Adrenal gland (tissue), 12 donors: ENCODE measurements around the gene PLBD2. TPM values are rescaled to one million over a fixed set of nuclear protein-coding genes. Genes with fewer than 3 reads are reported as not detected.

ENCODE experiments used
- DNase-seq, 7 donors: peaks; one replicate each; pipeline ENCODE4 v3.0.0-alpha.2; 2019 to 2020
- H3K27ac ChIP-seq, 5 donors: fragments of 200-600 bp; sonication (generic) in 4 of 5; 1 replicate in 3 of 5; 2 replicates in 2 of 5; pipeline versions ENCODE4 v1.5.1 to v1.8.0; 2016 to 2020; ENCODE audit warnings: mild to moderate bottlenecking in 1 of 5
- H3K27me3 ChIP-seq: fragments of 200-600 bp; 2 replicates; pipeline ENCODE4 v1.8.0; 2021
- H3K36me3 ChIP-seq, 2 donors: fragments of 200-600 bp; replicated peaks in 1 of 2; 1 replicate in 1 of 2; 2 replicates in 1 of 2; pipeline versions ENCODE4 v1.5.1 to v1.8.0; 2018 to 2022
- H3K4me1 ChIP-seq, 2 donors: fragments of 200-600 bp; replicated peaks in 1 of 2; 1 replicate in 1 of 2; 2 replicates in 1 of 2; pipeline versions ENCODE4 v1.5.1 to v1.8.0; 2018 to 2021
- H3K4me3 ChIP-seq, 4 donors: fragments of 200-600 bp; sonication (generic) in 3 of 4; one replicate each; pipeline ENCODE4 v1.5.1; 2016 to 2018
- H3K9me3 ChIP-seq, 3 donors: fragments of 200-600 bp; sonication (generic) in 1 of 3; replicated peaks in 1 of 3; 1 replicate in 2 of 3; 2 replicates in 1 of 3; pipeline versions ENCODE4 v1.5.1 to v1.8.0; 2016 to 2021
- POLR2A ChIP-seq, 2 donors: fragments of 450-650 bp; IDR thresholded peaks; one replicate each; pipeline ENCODE4 v1.6.1; 2017; ENCODE audit warnings: antibody characterized with exemption in 2 of 2, mild to moderate bottlenecking in 2 of 2, moderate library complexity in 1 of 2
- WGBS, 4 donors: extraction: QIAGEN DNeasy Blood & Tissue Kit in 2 of 4; methylation state at CpG; one replicate each; pipeline versions ENCODE4 v1.1.5 to v1.1.7; 2013 to 2017; 5-methylcytosine and 5-hydroxymethylcytosine counted together
- intact Hi-C, 2 donors: fragments of 100-400 bp; cut with DNase I; formaldehyde crosslinking; loops; one replicate each; pipeline versions ENCODE4 v1.14.1 to v1.15.0; 2022 to 2023
- polyA plus RNA-seq, 3 donors: library from polyadenylated mRNA; stranded (reverse); fragments of 200-250 nt in 2 of 3; fragments of 350-450 nt in 1 of 3; fragmentation: Illumina TruSeq in 1 of 3; extraction: RNeasy Lipid Tissue Mini Kit (QIAGEN cat#74804) in 1 of 3; gene quantifications; one replicate each; pipeline ENCODE4 v1.2.3, GENCODE V29; 2013 to 2014
- total RNA-seq, 9 donors: library from RNA; depleted of rRNA in 4 of 9; stranded (reverse); fragments of >200 nt in 4 of 9; fragments of 120-200 nt in 1 of 9; fragmentation: NEBNext Ultra II Directional in 1 of 9; extraction: Animal tissue kit (Norgen Biotek cat#: 25700) in 1 of 9; gene quantifications; one replicate each; pipeline versions ENCODE4 v1.1.0 to v1.2.4, GENCODE V29; 2013 to 2023
- TF ChIP-seq, protein P1 (sequence below), 6 experiments: fragments of 450-650 bp in 4 of 6; fragments of 200-600 bp in 2 of 6; sonication (generic) in 1 of 6; IDR thresholded peaks; 1 replicate in 5 of 6; 2 replicates in 1 of 6; pipeline versions ENCODE4 v1.5.1 to v1.8.0; 2016 to 2021; ENCODE audit warnings: antibody characterized with exemption in 6 of 6, mild to moderate bottlenecking in 2 of 6, moderate library complexity in 1 of 6
- donor health status: healthy with polysubstance abuse.
- donor health status: Bipolar disorder and iron deficiency.
- donor health status: DM: yes; HTN: yes; CAD: no.
- donor health status: DM: no; HTN: no; CAD: no.
- donor health status: DM: no; HTN: no; CAD: no.
- donor health status: DM: yes; HTN: yes; CAD: no.

Gene PLBD2
- total and polyA plus RNA-seq, 12 donors = 66.7 to 467 (median 305) TPM

GRCh38 chr12:113418213-113418879 is 60.0 kb downstream of the PLBD2 start:
- no peaks in the 10 kb centered on the region for H3K27me3 ChIP-seq
- 18 to 22% (median 19%) methylated on average over 5 to 13 of the region's 13 CpGs for WGBS, 4 donors
- no peak overlapping the region for H3K4me3 ChIP-seq
- intact Hi-C loops = no loop called here
- TF ChIP-seq, protein P1, sequence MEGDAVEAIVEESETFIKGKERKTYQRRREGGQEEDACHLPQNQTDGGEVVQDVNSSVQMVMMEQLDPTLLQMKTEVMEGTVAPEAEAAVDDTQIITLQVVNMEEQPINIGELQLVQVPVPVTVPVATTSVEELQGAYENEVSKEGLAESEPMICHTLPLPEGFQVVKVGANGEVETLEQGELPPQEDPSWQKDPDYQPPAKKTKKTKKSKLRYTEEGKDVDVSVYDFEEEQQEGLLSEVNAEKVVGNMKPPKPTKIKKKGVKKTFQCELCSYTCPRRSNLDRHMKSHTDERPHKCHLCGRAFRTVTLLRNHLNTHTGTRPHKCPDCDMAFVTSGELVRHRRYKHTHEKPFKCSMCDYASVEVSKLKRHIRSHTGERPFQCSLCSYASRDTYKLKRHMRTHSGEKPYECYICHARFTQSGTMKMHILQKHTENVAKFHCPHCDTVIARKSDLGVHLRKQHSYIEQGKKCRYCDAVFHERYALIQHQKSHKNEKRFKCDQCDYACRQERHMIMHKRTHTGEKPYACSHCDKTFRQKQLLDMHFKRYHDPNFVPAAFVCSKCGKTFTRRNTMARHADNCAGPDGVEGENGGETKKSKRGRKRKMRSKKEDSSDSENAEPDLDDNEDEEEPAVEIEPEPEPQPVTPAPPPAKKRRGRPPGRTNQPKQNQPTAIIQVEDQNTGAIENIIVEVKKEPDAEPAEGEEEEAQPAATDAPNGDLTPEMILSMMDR (IDR thresholded peaks at IDR 0.05) = no peak
- no peak for TF ChIP-seq POLR2A (IDR thresholded peaks at IDR 0.05)
- H3K27ac ChIP-seq = peak overlapping the region; percentile 38 to 89 (median 65)
- peak; percentile 47 to 92 (median 84) for DNase-seq
- H3K36me3 ChIP-seq = no peaks in the 10 kb centered on the region
- no peaks in the 10 kb centered on the region for H3K9me3 ChIP-seq
- peaks cover 20 to 31% of the 10 kb centered on the region in 2 donors for H3K4me1 ChIP-seq

GRCh38 chr12:113420996-113421595 is 62.7 kb downstream of the PLBD2 start:
- intact Hi-C loops = loop anchor here (10.0 kb wide), 2 partner anchors 106 to 236 kb away; partner anchors contain the start of genes DDX54 (in 1 of the 2) and RITA1 (in 1 of the 2)
- WGBS, 4 donors = 76 to 84% (median 83%) methylated on average over 2 of the region's 2 CpGs
- Histone ChIP-seq H3K4me1 (peaks cover 20 to 33% of the 10 kb centered on the region in 2 donors), H3K4me3 (no peak overlapping the region), H3K27ac (no peak overlapping the region), H3K36me3 (no peaks in the 10 kb centered on the region), H3K9me3 (no peaks in the 10 kb centered on the region), H3K27me3 (no peaks in the 10 kb centered on the region)
- no peak for DNase-seq
- TF ChIP-seq, protein P1 (IDR thresholded peaks at IDR 0.05) = no peak
- no peak for TF ChIP-seq POLR2A (IDR thresholded peaks at IDR 0.05)

DNA sequence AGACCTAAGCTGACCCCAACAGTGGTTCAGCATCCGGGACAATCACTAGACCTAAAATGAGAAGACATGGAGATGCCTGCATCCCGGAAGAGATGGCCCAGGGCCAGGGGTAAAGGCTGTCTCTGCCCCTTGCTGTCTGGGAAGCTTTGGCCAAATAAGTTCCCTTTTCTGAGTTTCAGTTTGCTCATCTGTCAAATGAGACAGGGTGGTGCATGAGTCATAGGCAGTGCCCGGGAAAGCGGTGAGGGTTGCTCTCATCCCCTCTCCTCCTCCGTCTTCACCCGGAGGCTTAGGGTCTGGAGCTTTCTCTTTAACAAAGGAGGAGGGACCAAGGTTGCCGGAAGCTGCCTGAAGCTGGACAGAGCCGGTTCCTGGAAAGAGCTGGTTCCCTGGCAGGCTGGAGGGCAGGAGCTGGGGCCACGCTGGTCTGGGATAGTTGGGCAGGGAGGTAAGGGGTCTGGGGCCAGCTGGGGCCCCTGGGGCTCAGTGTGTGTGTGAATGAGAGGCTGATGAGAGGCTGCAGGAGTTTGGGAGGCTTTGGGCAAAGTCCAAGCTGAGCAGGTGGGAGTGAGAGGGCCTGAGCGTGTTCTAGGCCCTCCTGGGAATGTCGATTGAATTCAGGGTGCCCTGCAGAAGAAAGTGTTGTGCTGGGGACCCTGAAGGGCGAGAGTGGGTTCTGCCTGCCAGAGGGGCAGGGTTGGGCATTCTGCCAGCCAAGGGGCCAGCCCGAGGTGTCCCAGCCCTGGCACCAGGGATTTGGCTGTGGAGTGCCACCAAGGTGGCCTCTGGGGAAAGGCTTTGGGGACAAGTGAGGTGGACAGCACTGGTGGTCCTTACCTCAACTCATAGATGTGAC is 63.9 kb downstream of the PLBD2 start, which contains the start of gene SDSL:
SDSL (plus strand) TSS at position 351 of the 856 bp plus-strand sequence. CDS start 5,603 bp downstream, outside the sequence.
- DNase-seq = peak; percentile 80 to 94 (median 93)
- Histone ChIP-seq H3K36me3 (no peaks in the 10 kb centered on the region), H3K4me3 (peak within 1 kb of the TSS in 3 of 4 donors; percentile 18 to 62 (median 49)), H3K27me3 (no peaks in the 10 kb centered on the region), H3K27ac (peak within 1 kb of the TSS; percentile 34 to 90 (median 65)), H3K4me1 (peaks cover 20 to 33% of the 10 kb centered on the region in 2 donors), H3K9me3 (no peaks in the 10 kb centered on the region)
- TF ChIP-seq, protein P1 (IDR thresholded peaks at IDR 0.05) = no peak
- peak in 1 of 2 donors; percentile 69 for TF ChIP-seq POLR2A (IDR thresholded peaks at IDR 0.05)
- intact Hi-C loops = loop anchor here (10.0 kb wide), 2 partner anchors 107 to 237 kb away; partner anchors contain the start of genes DDX54 (in 1 of the 2) and RITA1 (in 1 of the 2)
- WGBS, 4 donors = 4 to 9% (median 5%) methylated on average over 10 to 13 of the region's 13 CpGs
